Measurements from ENCODE around the gene NGLY1. TPM values are rescaled to one million over a fixed set of nuclear protein-coding genes. Genes with fewer than 3 reads are reported as not detected.

The NGLY1 gene
- total RNA-seq, 4 donors from 2014 or later = 61.5 to 73.3 (median 68.6) TPM

DNA sequence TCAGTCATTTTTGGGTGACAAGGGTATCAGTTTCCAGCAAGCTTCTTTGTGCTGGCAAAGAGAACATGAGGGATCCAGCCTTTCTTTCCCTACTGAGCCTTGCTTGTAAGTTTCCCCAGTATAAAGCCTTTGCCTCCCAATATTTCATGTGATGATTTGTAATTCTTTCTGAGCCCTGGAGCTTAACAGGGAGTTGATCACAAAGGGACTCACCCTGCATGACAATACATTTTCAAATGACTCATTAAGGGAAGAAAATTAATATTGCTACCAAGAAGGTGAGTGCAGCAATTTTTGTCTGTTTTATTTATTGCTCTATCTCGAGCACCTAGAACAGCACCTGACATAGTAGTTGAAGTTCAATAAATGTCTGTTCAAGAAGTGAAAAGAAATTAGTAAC lies 34.4 kb upstream of the NGLY1 start:
- Histone ChIP-seq H3K4me1 (no peaks in the 10 kb centered on the region), H3K9me3 (no peaks in the 10 kb centered on the region), H3K4me3 (no peak overlapping the region), H3K27ac (no peak overlapping the region), H3K36me3 (no peaks in the 10 kb centered on the region), H3K27me3 (no peaks in the 10 kb centered on the region)
- no peak for DNase-seq
- ATAC-seq = no peak
- intact Hi-C loops (cut with DNase I; ENCODE audit: low total_unique reads) = no loop called here
- in situ Hi-C loops (cut with MboI; ENCODE audit: low sequenced_read_pairs in 4 of 4) = no loop called here
- no peak for TF ChIP-seq POLR2A (IDR thresholded peaks at IDR 0.05)
- TF ChIP-seq, protein P1, sequence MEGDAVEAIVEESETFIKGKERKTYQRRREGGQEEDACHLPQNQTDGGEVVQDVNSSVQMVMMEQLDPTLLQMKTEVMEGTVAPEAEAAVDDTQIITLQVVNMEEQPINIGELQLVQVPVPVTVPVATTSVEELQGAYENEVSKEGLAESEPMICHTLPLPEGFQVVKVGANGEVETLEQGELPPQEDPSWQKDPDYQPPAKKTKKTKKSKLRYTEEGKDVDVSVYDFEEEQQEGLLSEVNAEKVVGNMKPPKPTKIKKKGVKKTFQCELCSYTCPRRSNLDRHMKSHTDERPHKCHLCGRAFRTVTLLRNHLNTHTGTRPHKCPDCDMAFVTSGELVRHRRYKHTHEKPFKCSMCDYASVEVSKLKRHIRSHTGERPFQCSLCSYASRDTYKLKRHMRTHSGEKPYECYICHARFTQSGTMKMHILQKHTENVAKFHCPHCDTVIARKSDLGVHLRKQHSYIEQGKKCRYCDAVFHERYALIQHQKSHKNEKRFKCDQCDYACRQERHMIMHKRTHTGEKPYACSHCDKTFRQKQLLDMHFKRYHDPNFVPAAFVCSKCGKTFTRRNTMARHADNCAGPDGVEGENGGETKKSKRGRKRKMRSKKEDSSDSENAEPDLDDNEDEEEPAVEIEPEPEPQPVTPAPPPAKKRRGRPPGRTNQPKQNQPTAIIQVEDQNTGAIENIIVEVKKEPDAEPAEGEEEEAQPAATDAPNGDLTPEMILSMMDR (IDR thresholded peaks at IDR 0.05 in 4 of 5, conservative IDR thresholded peaks at IDR 0.05 in 1 of 5) = no peak

DNA sequence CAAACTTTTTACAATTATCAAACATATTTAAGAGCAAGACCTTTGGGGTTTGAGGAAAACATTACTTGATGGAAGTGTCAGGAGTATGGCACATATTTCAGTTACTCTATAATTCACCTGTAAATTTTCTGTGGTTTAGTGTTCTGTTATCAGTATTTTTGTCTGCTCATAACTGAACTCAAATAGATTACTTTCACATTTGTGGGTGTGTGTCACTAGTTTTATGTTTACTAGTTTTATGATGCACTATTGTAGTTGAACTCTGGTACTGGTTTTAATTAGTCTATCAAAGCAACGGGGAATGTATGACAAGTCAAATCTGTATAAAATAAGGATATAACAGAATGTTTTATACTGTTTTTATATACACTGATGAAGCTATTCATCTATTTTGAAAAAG lies 33.9 kb upstream of the NGLY1 start:
- no peak for ATAC-seq
- in situ Hi-C loops (cut with MboI; ENCODE audit: low sequenced_read_pairs in 4 of 4) = no loop called here

DNA sequence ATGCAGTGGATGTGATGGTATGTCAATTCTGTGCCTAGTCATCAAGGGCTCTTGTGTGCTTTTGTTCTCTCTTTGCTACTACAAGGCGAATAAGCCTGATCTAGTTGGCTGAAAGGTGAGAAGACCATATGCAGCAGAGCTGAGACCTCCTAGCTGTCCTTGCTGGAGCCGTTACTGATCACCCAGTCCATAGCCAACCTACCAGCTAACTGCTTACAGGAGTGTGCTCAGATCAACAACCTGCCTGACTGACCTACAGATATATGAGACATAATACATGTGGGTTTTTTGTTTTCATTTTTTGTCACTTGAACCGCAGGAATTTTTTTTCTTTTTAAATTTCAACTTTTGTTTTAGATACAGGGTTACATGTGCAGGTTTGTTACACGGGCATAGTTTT lies 29.4 kb upstream of the NGLY1 start:
- no peak for TF ChIP-seq POLR2A (IDR thresholded peaks at IDR 0.05)
- TF ChIP-seq, protein P1 (IDR thresholded peaks at IDR 0.05 in 4 of 5, conservative IDR thresholded peaks at IDR 0.05 in 1 of 5) = no peak
- in situ Hi-C loops (cut with MboI; ENCODE audit: low sequenced_read_pairs in 4 of 4) = no loop called here
- H3K9me3 ChIP-seq = no peaks in the 10 kb centered on the region
- no peak overlapping the region for H3K4me3 ChIP-seq
- ATAC-seq = no peak
- DNase-seq = no peak
- no peaks in the 10 kb centered on the region for H3K36me3 ChIP-seq
- H3K27me3 ChIP-seq = no peaks in the 10 kb centered on the region
- intact Hi-C loops (cut with DNase I; ENCODE audit: low total_unique reads) = no loop called here
- no peaks in the 10 kb centered on the region for H3K4me1 ChIP-seq
- no peak overlapping the region for H3K27ac ChIP-seq

More for the DNA sequence above, 33.9 kb upstream of the NGLY1 start:
- no peaks in the 10 kb centered on the region for H3K36me3 ChIP-seq
- intact Hi-C loops (cut with DNase I; ENCODE audit: low total_unique reads) = no loop called here
- no peaks in the 10 kb centered on the region for H3K9me3 ChIP-seq
- no peak for TF ChIP-seq POLR2A (IDR thresholded peaks at IDR 0.05)
- TF ChIP-seq, protein P1 (IDR thresholded peaks at IDR 0.05 in 4 of 5, conservative IDR thresholded peaks at IDR 0.05 in 1 of 5) = no peak
- no peak overlapping the region for H3K27ac ChIP-seq
- H3K27me3 ChIP-seq = no peaks in the 10 kb centered on the region
- H3K4me3 ChIP-seq = no peak overlapping the region
- H3K4me1 ChIP-seq = no peaks in the 10 kb centered on the region
- DNase-seq = no peak

DNA sequence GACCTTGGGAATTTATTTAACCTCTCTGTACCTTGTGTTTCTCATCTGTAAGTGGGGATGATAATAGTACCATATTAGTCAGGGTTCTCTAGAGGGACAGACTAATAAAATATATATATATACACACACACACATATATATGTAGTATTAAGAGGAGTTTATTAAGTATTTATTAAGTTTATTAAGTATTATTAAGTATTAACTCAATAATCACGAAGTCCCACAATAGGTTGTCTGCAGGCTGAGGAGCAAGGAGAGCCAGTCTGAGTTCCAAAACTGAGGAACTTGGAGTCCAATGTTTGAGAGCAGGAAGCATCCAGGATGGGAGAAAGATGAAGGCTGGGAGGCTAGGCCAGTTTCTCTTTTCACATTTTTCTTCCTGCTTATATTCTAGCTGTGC lies 21.4 kb upstream of the NGLY1 start:
- H3K27me3 ChIP-seq = no peaks in the 10 kb centered on the region
- DNase-seq (no peak), ATAC-seq (no peak)
- no peaks in the 10 kb centered on the region for H3K36me3 ChIP-seq
- intact Hi-C loops (cut with DNase I; ENCODE audit: low total_unique reads) = no loop called here
- no peaks in the 10 kb centered on the region for H3K9me3 ChIP-seq
- TF ChIP-seq, protein P1 (IDR thresholded peaks at IDR 0.05 in 4 of 5, conservative IDR thresholded peaks at IDR 0.05 in 1 of 5) = no peak
- TF ChIP-seq POLR2A (IDR thresholded peaks at IDR 0.05) = no peak
- no peaks in the 10 kb centered on the region for H3K4me1 ChIP-seq
- no peak overlapping the region for H3K27ac ChIP-seq
- in situ Hi-C loops (cut with MboI; ENCODE audit: low sequenced_read_pairs in 4 of 4) = no loop called here
- no peak overlapping the region for H3K4me3 ChIP-seq

DNA sequence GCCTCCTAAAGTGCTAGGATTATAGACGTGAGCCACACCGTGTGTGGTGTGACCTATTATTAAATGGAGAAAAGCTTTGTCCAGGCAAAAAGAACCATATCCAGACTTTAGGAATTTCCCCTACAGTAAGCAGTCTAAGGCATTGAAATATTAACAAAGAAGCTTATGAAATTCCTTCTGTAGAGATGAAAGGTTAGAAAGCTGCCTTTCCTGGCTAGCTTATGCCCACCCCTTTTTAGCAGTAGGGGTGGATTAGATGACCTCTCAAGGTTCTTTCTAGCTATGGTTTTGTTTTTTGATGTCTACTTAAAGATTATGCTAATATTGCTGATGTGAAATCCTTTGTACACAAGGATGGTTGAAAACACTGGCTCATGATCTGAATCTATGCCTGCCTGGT lies 20.6 kb upstream of the NGLY1 start:
- Histone ChIP-seq H3K27ac (no peak overlapping the region), H3K4me1 (no peaks in the 10 kb centered on the region), H3K9me3 (no peaks in the 10 kb centered on the region), H3K36me3 (no peaks in the 10 kb centered on the region), H3K4me3 (no peak overlapping the region), H3K27me3 (no peaks in the 10 kb centered on the region)
- DNase-seq (no peak), ATAC-seq (no peak)
- in situ Hi-C loops (cut with MboI; ENCODE audit: low sequenced_read_pairs in 4 of 4) (no loop called here), intact Hi-C loops (cut with DNase I; ENCODE audit: low total_unique reads) (no loop called here)
- no peak for TF ChIP-seq POLR2A (IDR thresholded peaks at IDR 0.05)
- TF ChIP-seq, protein P1 (IDR thresholded peaks at IDR 0.05 in 4 of 5, conservative IDR thresholded peaks at IDR 0.05 in 1 of 5) = no peak

All from gastrocnemius medialis (tissue), 4 donors.